Measurements from ENCODE around the gene SLC25A15.

SLC25A15 gene

GRCh38 chr13:40790154-40790616 lies 774 bp downstream of the SLC25A15 start:
- H3K36me3 ChIP-seq (replicated peaks; ENCODE audit: insufficient read depth, low read length), result no peaks in the 10 kb centered on the region
- H3K4me1 ChIP-seq (ENCODE audit: low read length), result peaks cover 22% of the 10 kb centered on the region
- H2AFZ ChIP-seq (ENCODE audit: low read length), result peak overlapping the region; percentile 81; the same call in 1 of the 2 replicates
- H3K9me3 ChIP-seq (replicated peaks; ENCODE audit: insufficient read depth, low read length), result no peaks in the 10 kb centered on the region
- H3F3A ChIP-seq (ENCODE audit: insufficient read depth, low read length), result peaks cover 11% of the 10 kb centered on the region
- H3K4me3 ChIP-seq (ENCODE audit: low read length), result peak overlapping the region; percentile 69
- no peaks in the 10 kb centered on the region for H3K9me2 ChIP-seq (replicated peaks; ENCODE audit: insufficient read depth, low read length)
- peak overlapping the region; percentile 64; the same call in 1 of the 2 replicates for H3K9ac ChIP-seq (ENCODE audit: low read length)
- no peak for DNase-seq
- H4K20me1 ChIP-seq (ENCODE audit: insufficient read depth, low read length), result no peaks in the 10 kb centered on the region
- TF ChIP-seq EZH2phosphoT487 (IDR thresholded peaks at IDR 0.05; ENCODE audit: low read length), result no peak
- TF ChIP-seq CTCF (IDR thresholded peaks at IDR 0.05; ENCODE audit: low read length), result no peak
- TF ChIP-seq EZH2 (optimal IDR thresholded peaks at IDR 0.05; ENCODE audit: low read depth, low read length), result no peak
- H3K27ac ChIP-seq (ENCODE audit: low read length), result peak overlapping the region; percentile 43; the same call in 1 of the 2 replicates
- H3K27me3 ChIP-seq (replicated peaks; ENCODE audit: insufficient read depth, low read length), result no peaks in the 10 kb centered on the region
- peaks cover 8% of the 10 kb centered on the region; the same call in 1 of the 2 replicates for H3K79me2 ChIP-seq (ENCODE audit: low read length)
- H3K4me2 ChIP-seq (ENCODE audit: low read depth, low read length), result peak overlapping the region; percentile 65

GRCh38 chr13:40792284-40793051 lies 3.1 kb downstream of the SLC25A15 start:
- peak overlapping the region; percentile 37 for H3K4me2 ChIP-seq (ENCODE audit: low read depth, low read length)
- no peaks in the 10 kb centered on the region for H4K20me1 ChIP-seq (ENCODE audit: insufficient read depth, low read length)
- H3K9me3 ChIP-seq (replicated peaks; ENCODE audit: insufficient read depth, low read length), result no peaks in the 10 kb centered on the region
- H3K79me2 ChIP-seq (ENCODE audit: low read length), result peaks cover 8% of the 10 kb centered on the region; the same call in 1 of the 2 replicates
- peaks cover 22% of the 10 kb centered on the region for H3K4me1 ChIP-seq (ENCODE audit: low read length)
- no peak for TF ChIP-seq EZH2phosphoT487 (IDR thresholded peaks at IDR 0.05; ENCODE audit: low read length)
- no peak for TF ChIP-seq EZH2 (optimal IDR thresholded peaks at IDR 0.05; ENCODE audit: low read depth, low read length)
- no peak for TF ChIP-seq CTCF (IDR thresholded peaks at IDR 0.05; ENCODE audit: low read length)
- no peaks in the 10 kb centered on the region for H3K9me2 ChIP-seq (replicated peaks; ENCODE audit: insufficient read depth, low read length)
- H3K9ac ChIP-seq (ENCODE audit: low read length), result no peak overlapping the region
- no peaks in the 10 kb centered on the region for H3K36me3 ChIP-seq (replicated peaks; ENCODE audit: insufficient read depth, low read length)
- peaks cover 11% of the 10 kb centered on the region for H3F3A ChIP-seq (ENCODE audit: insufficient read depth, low read length)
- no peak overlapping the region for H2AFZ ChIP-seq (ENCODE audit: low read length)
- H3K27me3 ChIP-seq (replicated peaks; ENCODE audit: insufficient read depth, low read length), result no peaks in the 10 kb centered on the region
- peak overlapping the region; percentile 72 for H3K27ac ChIP-seq (ENCODE audit: low read length)
- no peak overlapping the region for H3K4me3 ChIP-seq (ENCODE audit: low read length)
- DNase-seq, result peak; percentile 78

- H4K20me1 ChIP-seq (ENCODE audit: insufficient read depth, low read length), result no peaks in the 10 kb centered on the region
- TF ChIP-seq CTCF (IDR thresholded peaks at IDR 0.05; ENCODE audit: low read length) (no peak), EZH2 (optimal IDR thresholded peaks at IDR 0.05; ENCODE audit: low read depth, low read length) (no peak), EZH2phosphoT487 (IDR thresholded peaks at IDR 0.05; ENCODE audit: low read length) (no peak)
- peaks cover 22% of the 10 kb centered on the region for H3K4me1 ChIP-seq (ENCODE audit: low read length)
- H3F3A ChIP-seq (ENCODE audit: insufficient read depth, low read length), result peaks cover 11% of the 10 kb centered on the region
- H3K36me3 ChIP-seq (replicated peaks; ENCODE audit: insufficient read depth, low read length), result no peaks in the 10 kb centered on the region
- H3K79me2 ChIP-seq (ENCODE audit: low read length), result peaks cover 8% of the 10 kb centered on the region; the same call in 1 of the 2 replicates
- H3K9ac ChIP-seq (ENCODE audit: low read length), result no peak overlapping the region
- H3K4me2 ChIP-seq (ENCODE audit: low read depth, low read length), result peak overlapping the region; percentile 37; the same call in 1 of the 2 replicates
- H3K9me3 ChIP-seq (replicated peaks; ENCODE audit: insufficient read depth, low read length), result no peaks in the 10 kb centered on the region
- no peak for DNase-seq
- no peaks in the 10 kb centered on the region for H3K27me3 ChIP-seq (replicated peaks; ENCODE audit: insufficient read depth, low read length)
- H3K4me3 ChIP-seq (ENCODE audit: low read length), result no peak overlapping the region
- peak overlapping the region; percentile 72; the same call in 1 of the 2 replicates for H3K27ac ChIP-seq (ENCODE audit: low read length)
- H3K9me2 ChIP-seq (replicated peaks; ENCODE audit: insufficient read depth, low read length), result no peaks in the 10 kb centered on the region
- H2AFZ ChIP-seq (ENCODE audit: low read length), result no peak overlapping the region
Observed at GRCh38 chr13:40793339-40793738, 3.9 kb downstream of the SLC25A15 start.

All from MM.1S (cell line).